H1 (cell line): ENCODE data around the gene STK32C. TPM values are rescaled to one million over a fixed set of nuclear protein-coding genes. Genes with fewer than 3 reads are reported as not detected.

Source experiments
- CTCF ChIA-PET: fragments of 300-600 bp; sonication (Branson Sonifier 250); formaldehyde crosslinking; loops from one replicate; lab custom pipeline; 2021; ENCODE audit not compliant: partially characterized antibody; lab: Charles Lee
- POLR2A ChIA-PET: fragments of 300-600 bp; sonication (Branson Sonifier 250); formaldehyde crosslinking; loops from one replicate; lab custom pipeline; 2021; ENCODE audit warnings: inconsistent platforms; ENCODE audit not compliant: partially characterized antibody; lab: Charles Lee
- DNase-seq, 2 experiments: peaks; one replicate each; pipeline versions ENCODE4 v3.0.0 to v3.0.0-alpha.2; 2010 to 2022; ENCODE audit warnings: low spot score in 2 of 2, low read depth in 1 of 2, mixed read lengths in 1 of 2
- FAIRE-seq: peaks from 2 replicates; lab custom pipeline; 2011; peaks lifted over from hg19 to GRCh38; lab: Jason Lieb, UNC
- H2AFZ ChIP-seq: 2 replicates; pipeline ENCODE4 v1.8.1; 2012; ENCODE audit warnings: low read length, inconsistent platforms
- H2AK5ac ChIP-seq: 2 replicates; pipeline ENCODE4 v1.6.1; 2013; ENCODE audit warnings: low read depth, low read length
- H2BK120ac ChIP-seq: replicated peaks from 2 replicates; pipeline ENCODE3; 2013; ENCODE audit warnings: low read depth, low read length, inconsistent platforms
- H2BK12ac ChIP-seq: 2 replicates; pipeline ENCODE4 v1.6.1; 2013; ENCODE audit warnings: low read depth, low read length
- H2BK15ac ChIP-seq: 2 replicates; pipeline ENCODE4 v1.6.1; 2013; ENCODE audit warnings: low read length
- H2BK20ac ChIP-seq: 2 replicates; pipeline ENCODE4 v1.6.1; 2013; ENCODE audit warnings: low read length
- H2BK5ac ChIP-seq: 2 replicates; pipeline ENCODE4 v1.6.1; 2013; ENCODE audit warnings: low read depth, low read length
- H3K14ac ChIP-seq: 2 replicates; pipeline ENCODE4 v1.6.1; 2013; ENCODE audit warnings: inconsistent platforms; ENCODE audit not compliant: insufficient read length
- H3K18ac ChIP-seq: 2 replicates; pipeline ENCODE4 v1.6.1; 2013; ENCODE audit warnings: low read length; ENCODE audit errors: extremely low read depth
- H3K23ac ChIP-seq: 2 replicates; pipeline ENCODE4 v1.6.1; 2013; ENCODE audit warnings: inconsistent platforms; ENCODE audit not compliant: insufficient read length
- H3K23me2 ChIP-seq: 2 replicates; pipeline ENCODE4 v1.6.1; 2013; ENCODE audit warnings: low read depth, low read length
- H3K27ac ChIP-seq: 2 replicates; pipeline ENCODE4 v1.6.1; 2011; ENCODE audit warnings: low read depth, low read length, inconsistent platforms
- H3K27me3 ChIP-seq, 4 experiments: replicated peaks in 1 of 4; 1 replicate in 1 of 4; 2 replicates in 3 of 4; pipeline versions ENCODE4 v1.6.1 to v1.8.1; 2011 to 2013; ENCODE audit warnings: low read length in 3 of 4, mild to moderate bottlenecking in 3 of 4, inconsistent platforms in 2 of 4, mixed read lengths in 2 of 4, moderate library complexity in 1 of 4; ENCODE audit not compliant: control insufficient read depth in 3 of 4, insufficient read depth in 3 of 4; ENCODE audit errors: extremely low read depth in 1 of 4
- H3K36me3 ChIP-seq, 4 experiments: 2 replicates each; pipeline versions ENCODE4 v1.6.1 to v1.8.1; 2011 to 2013; ENCODE audit warnings: mild to moderate bottlenecking in 4 of 4, low read length in 3 of 4, moderate library complexity in 2 of 4, control low read depth in 1 of 4, inconsistent platforms in 1 of 4; ENCODE audit not compliant: insufficient read depth in 4 of 4, control insufficient read depth in 2 of 4
- H3K4ac ChIP-seq: replicated peaks from 2 replicates; pipeline ENCODE3; 2013; ENCODE audit warnings: low read length, low read depth, mixed read lengths, inconsistent platforms; ENCODE audit not compliant: insufficient read length
- H3K4me1 ChIP-seq, 4 experiments: replicated peaks in 1 of 4; 1 replicate in 1 of 4; 2 replicates in 3 of 4; pipeline versions ENCODE4 v1.6.1 to v1.8.1; 2011 to 2013; ENCODE audit warnings: low read length in 3 of 4, inconsistent platforms in 2 of 4, mixed read lengths in 1 of 4; ENCODE audit not compliant: insufficient read depth in 4 of 4, control insufficient read depth in 3 of 4
- H3K4me2 ChIP-seq, 2 experiments: 2 replicates each; pipeline versions ENCODE4 v1.6.1 to v1.8.1; 2011 to 2013; ENCODE audit warnings: low read depth in 2 of 2, low read length in 2 of 2, control low read depth in 1 of 2, inconsistent platforms in 1 of 2, mild to moderate bottlenecking in 1 of 2; ENCODE audit not compliant: insufficient read depth in 1 of 2
- H3K4me3 ChIP-seq, 4 experiments: fragments of 200-600, 300-600 bp in 1 of 4; sonication (generic), shearing (Covaris generic), sonication (Bioruptor Twin) in 1 of 4; 2 replicates each; pipeline versions ENCODE4 v1.5.1 to v1.8.1; 2011 to 2016; ENCODE audit warnings: low read length in 4 of 4, low read depth in 3 of 4, control low read depth in 2 of 4, inconsistent platforms in 2 of 4, mild to moderate bottlenecking in 2 of 4, mixed read lengths in 1 of 4, moderate library complexity in 1 of 4; ENCODE audit not compliant: insufficient read depth in 2 of 4; ENCODE audit errors: extremely low read depth in 1 of 4
- H3K56ac ChIP-seq: replicated peaks from 2 replicates; pipeline ENCODE3; 2013; ENCODE audit warnings: low read depth, mild to moderate bottlenecking, mixed read lengths, low read length, inconsistent platforms; ENCODE audit not compliant: insufficient read length
- H3K79me1 ChIP-seq: 2 replicates; pipeline ENCODE4 v1.6.1; 2013; ENCODE audit warnings: low read depth, low read length, control low read depth
- H3K79me2 ChIP-seq, 2 experiments: 2 replicates each; pipeline versions ENCODE4 v1.6.1 to v1.8.1; 2012 to 2013; ENCODE audit warnings: low read length in 2 of 2, mild to moderate bottlenecking in 2 of 2, inconsistent platforms in 1 of 2; ENCODE audit not compliant: insufficient read depth in 2 of 2, control insufficient read depth in 1 of 2
- H3K9ac ChIP-seq, 4 experiments: replicated peaks in 1 of 4; 1 replicate in 1 of 4; 2 replicates in 3 of 4; pipeline versions ENCODE4 v1.6.1 to v1.8.1; 2011 to 2013; ENCODE audit warnings: low read depth in 3 of 4, low read length in 3 of 4, control low read depth in 2 of 4, mild to moderate bottlenecking in 2 of 4, moderate library complexity in 2 of 4, inconsistent platforms in 1 of 4; ENCODE audit errors: extremely low read depth in 1 of 4
- H3K9me3 ChIP-seq, 2 experiments: 2 replicates each; pipeline versions ENCODE4 v1.6.1 to v1.8.1; 2012 to 2013; ENCODE audit warnings: mild to moderate bottlenecking in 2 of 2, moderate library complexity in 2 of 2, control low read depth in 1 of 2, inconsistent platforms in 1 of 2, low read depth in 1 of 2, low read length in 1 of 2, mixed read lengths in 1 of 2; ENCODE audit not compliant: insufficient read depth in 2 of 2
- H4K20me1 ChIP-seq, 2 experiments: replicated peaks in 1 of 2; 2 replicates each; pipeline versions ENCODE3 to v1.8.1; 2011 to 2013; ENCODE audit warnings: inconsistent platforms in 2 of 2, low read length in 2 of 2, mild to moderate bottlenecking in 1 of 2; ENCODE audit not compliant: insufficient read depth in 2 of 2, control insufficient read depth in 1 of 2
- H4K5ac ChIP-seq: 2 replicates; pipeline ENCODE4 v1.6.1; 2013; ENCODE audit warnings: low read length, low read depth, mixed read lengths, inconsistent platforms; ENCODE audit not compliant: insufficient read length
- H4K8ac ChIP-seq: 2 replicates; pipeline ENCODE4 v1.8.0; 2013; ENCODE audit warnings: mild to moderate bottlenecking, moderate library complexity, low read length, inconsistent platforms; ENCODE audit not compliant: insufficient read depth; ENCODE audit errors: extremely low read depth
- H4K91ac ChIP-seq: replicated peaks from 2 replicates; pipeline ENCODE3; 2013; ENCODE audit warnings: low read length, mixed read lengths, inconsistent platforms; ENCODE audit not compliant: insufficient read length
- CBX5 ChIP-seq: fragments of 300-800, 300-1000 bp; sonication (generic); IDR thresholded peaks from 2 replicates; pipeline ENCODE4 v1.7.1; 2016; ENCODE audit warnings: antibody characterized with exemption, low read length, low read depth
- POLR2A ChIP-seq, 2 experiments: IDR thresholded peaks; 1 replicate in 1 of 2; 2 replicates in 1 of 2; pipeline ENCODE4 v1.6.1; 2011; ENCODE audit warnings: low read depth in 2 of 2, low read length in 2 of 2, mild to moderate bottlenecking in 2 of 2; ENCODE audit errors: control extremely low read depth in 1 of 2
- RXRA ChIP-seq: IDR thresholded peaks from 2 replicates; pipeline ENCODE4 v1.6.1; 2011; ENCODE audit warnings: low read depth, mild to moderate bottlenecking, low read length, moderate library complexity; ENCODE audit not compliant: insufficient read depth
- TBP ChIP-seq: IDR thresholded peaks from 2 replicates; pipeline ENCODE4 v1.6.1; 2011; ENCODE audit warnings: low read depth, low read length, improper control_type of control experiment
- WGBS, 2 experiments: shearing (Covaris generic) in 1 of 2; methylation state at CpG; one replicate each; pipeline versions ENCODE4 v1.1.6 to v1.1.7; 2013 to 2015; ENCODE audit warnings: low lambda C conversion rate in 2 of 2, mixed read lengths in 2 of 2, inconsistent platforms in 1 of 2, low coverage in 1 of 2, missing lambda C conversion rate in 1 of 2; ENCODE audit not compliant: insufficient replicate concordance in 2 of 2, insufficient coverage in 1 of 2, insufficient read length in 1 of 2; ENCODE audit errors: extremely low coverage in 1 of 2, missing lambda C conversion rate in 1 of 2; 5-methylcytosine and 5-hydroxymethylcytosine counted together
- polyA plus RNA-seq, 7 experiments: library from polyadenylated mRNA; depleted of rRNA in 3 of 7; stranded (reverse) in 5 of 7; unstranded in 2 of 7; fragments of >200 nt in 5 of 7; fragments of 200-250 nt in 2 of 7; gene quantifications; 1 replicate in 5 of 7; 2 replicates in 1 of 7; 4 replicates in 1 of 7; pipeline versions ENCODE4 v1.2.1 to v1.2.3, GENCODE V29; 2011 to 2013; ENCODE audit warnings: missing spikeins in 2 of 7, mixed read lengths in 2 of 7
- total RNA-seq: library from RNA; stranded (reverse); fragmentation: NEBNext Ultra II Directional; extraction: Animal tissue kit (Norgen Biotek cat#: 25700); gene quantifications from 2 replicates; pipeline ENCODE4 v1.2.1, GENCODE V29; 2021

STK32C gene
- total and polyA plus RNA-seq, 2 of the 8 experiments (the other 6 are each of a cell fraction or from before 2014, with no cell fraction given), result 10.6 to 15.6 TPM

DNA sequence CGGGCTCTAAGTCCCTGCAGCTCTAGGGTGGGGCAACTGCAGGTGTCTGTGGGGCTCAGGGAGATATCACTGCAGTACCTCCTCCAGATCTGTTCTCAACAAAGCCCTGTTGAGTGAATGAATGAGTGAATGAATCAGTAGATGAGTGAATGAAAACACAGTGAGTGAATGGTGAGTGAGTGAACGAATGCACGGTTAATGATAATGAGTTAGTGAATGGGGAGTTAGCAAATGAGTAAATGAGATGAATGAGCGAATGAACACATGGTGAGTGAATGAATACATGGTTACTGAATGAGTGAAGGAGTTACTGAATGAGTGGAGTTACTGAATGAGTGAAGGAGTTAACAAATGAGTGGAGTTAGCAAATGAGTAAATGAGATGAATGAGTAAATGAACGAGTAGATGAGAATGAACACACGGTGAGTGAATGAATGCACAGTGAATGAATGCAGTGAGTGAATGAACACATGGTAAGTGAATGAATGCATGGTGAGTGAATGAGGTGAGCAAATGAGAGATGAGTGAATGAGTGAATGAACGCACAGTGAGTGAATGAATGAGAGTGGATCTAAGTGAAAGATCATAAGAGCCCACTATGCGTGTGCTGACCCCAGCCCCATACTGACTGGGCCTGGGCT, 34.3 kb downstream of the STK32C start:
- no peak overlapping the region for H3K4me3 ChIP-seq
- H3K79me2 ChIP-seq, result no peaks in the 10 kb centered on the region
- no peak for TF ChIP-seq CBX5
- no peak for TF ChIP-seq RXRA
- TF ChIP-seq POLR2A (IDR thresholded peaks at IDR 0.05; ENCODE audit: control extremely low read depth in 1 of 2, low read depth in 2 of 2, low read length in 2 of 2), result no peak
- TF ChIP-seq TBP, result no peak
- H2BK12ac ChIP-seq, result no peak overlapping the region
- no peak overlapping the region for H2BK5ac ChIP-seq
- H2BK20ac ChIP-seq, result no peak overlapping the region
- H4K5ac ChIP-seq, result no peak overlapping the region
- 90 to 100% methylated on average over 3 to 8 of the region's 8 CpGs for WGBS, 2 experiments
- no peak for FAIRE-seq
- no peaks in the 10 kb centered on the region for H3K36me3 ChIP-seq
- no peaks in the 10 kb centered on the region; a peak in 1 of 7 replicates for H3K4me1 ChIP-seq
- no peaks in the 10 kb centered on the region; the same call in 1 of the 2 replicates for H3K79me1 ChIP-seq
- H2BK15ac ChIP-seq, result no peak overlapping the region
- H3K4me2 ChIP-seq, result no peak overlapping the region
- H3K23me2 ChIP-seq, result no peaks in the 10 kb centered on the region
- no peak overlapping the region for H3K23ac ChIP-seq
- no peak overlapping the region for H2AFZ ChIP-seq
- H3K9ac ChIP-seq, result no peak overlapping the region
- no peak overlapping the region for H3K27ac ChIP-seq
- H4K20me1 ChIP-seq, result peaks cover 0 to 5% of the 10 kb centered on the region in 2 experiments
- POLR2A ChIA-PET, result no interaction called here
- no peak overlapping the region for H3K18ac ChIP-seq
- H4K91ac ChIP-seq, result no peak overlapping the region
- no peaks in the 10 kb centered on the region; a peak in 1 of 7 replicates for H3K27me3 ChIP-seq
- H2BK120ac ChIP-seq, result no peak overlapping the region
- DNase-seq, result no peak
- no peak overlapping the region for H3K14ac ChIP-seq
- no peak overlapping the region for H4K8ac ChIP-seq
- CTCF ChIA-PET, result interaction anchor here (1.0 to 1.4 kb wide), 4 partner anchors 26 to 86 kb away, joined by 3 to 4 read pairs (median 3); no protein-coding TSS in a partner anchor
- H2AK5ac ChIP-seq, result no peak overlapping the region
- H3K56ac ChIP-seq, result no peak overlapping the region
- peaks cover 4 to 5% of the 10 kb centered on the region in 2 experiments; a peak in 1 of 4 replicates for H3K9me3 ChIP-seq
- H3K4ac ChIP-seq, result no peak overlapping the region
